Raji (cell line): ENCODE data around the gene TNN.

Experiments
- POLR2A ChIP-seq: IDR thresholded peaks from 2 replicates; pipeline ENCODE4 v1.6.1; 2011; ENCODE audit warnings: low read depth, low read length, control low read depth; ENCODE audit not compliant: insufficient read depth

The TNN gene

DNA sequence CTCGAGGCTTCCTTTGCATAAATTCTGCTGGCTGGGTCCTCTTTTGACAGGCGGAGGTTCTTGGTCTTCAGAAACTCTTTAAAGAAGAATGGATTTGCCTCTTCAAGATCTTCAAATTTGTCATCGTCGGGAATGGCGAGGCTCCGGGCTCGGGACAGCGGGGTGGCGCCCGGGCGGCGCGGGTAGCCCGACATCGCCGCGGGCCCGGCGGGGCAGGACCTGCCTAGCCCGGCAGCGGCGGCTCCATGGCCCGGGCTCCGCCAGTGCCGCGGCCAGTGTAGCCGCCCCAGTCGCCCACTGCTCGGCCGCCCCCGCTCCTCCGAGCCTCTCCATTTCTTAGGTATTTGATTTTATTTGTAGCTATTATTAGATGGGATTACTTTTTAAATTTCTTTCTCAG is 22.1 kb upstream of the TNN start:
- TF ChIP-seq POLR2A, result no peak

DNA sequence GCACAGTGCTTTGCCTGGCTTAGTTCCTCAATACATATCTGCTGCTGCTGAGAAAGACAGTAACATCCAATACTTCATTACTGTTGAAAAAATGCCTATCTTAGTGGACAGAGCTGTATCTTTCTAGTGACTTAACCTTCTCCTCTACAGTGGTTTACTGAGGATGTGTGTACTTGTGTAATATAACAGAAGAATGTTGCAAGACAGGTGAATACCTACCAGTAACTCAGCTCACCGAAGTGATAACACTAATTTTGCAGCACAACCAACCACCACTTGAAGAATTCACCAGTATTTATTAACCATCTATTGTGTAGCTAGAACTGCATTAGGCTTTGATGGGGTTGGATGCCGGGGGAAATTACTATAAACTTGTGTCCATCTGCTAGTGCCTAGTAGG is 16.6 kb upstream of the TNN start:
- TF ChIP-seq POLR2A, result no peak

DNA sequence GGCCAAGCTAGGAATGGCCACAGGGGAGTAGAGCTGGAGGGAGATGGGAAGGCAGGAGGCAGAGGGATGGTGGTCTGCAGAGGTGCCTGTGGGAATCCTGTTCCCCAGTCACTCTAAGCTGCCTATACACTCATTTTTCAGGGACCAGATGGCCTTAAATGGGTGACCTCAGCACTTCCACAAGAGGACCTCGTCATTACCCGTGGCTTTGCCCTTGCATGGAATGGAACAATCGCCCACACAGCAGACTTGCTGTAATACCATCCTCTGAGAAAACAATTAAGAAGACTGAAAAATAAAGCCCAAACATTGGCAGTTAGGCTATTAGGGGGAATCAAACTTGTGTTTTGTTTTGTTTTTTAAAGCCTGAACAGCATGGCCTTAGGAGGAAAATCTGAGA is 12.9 kb upstream of the TNN start:
- no peak for TF ChIP-seq POLR2A

DNA sequence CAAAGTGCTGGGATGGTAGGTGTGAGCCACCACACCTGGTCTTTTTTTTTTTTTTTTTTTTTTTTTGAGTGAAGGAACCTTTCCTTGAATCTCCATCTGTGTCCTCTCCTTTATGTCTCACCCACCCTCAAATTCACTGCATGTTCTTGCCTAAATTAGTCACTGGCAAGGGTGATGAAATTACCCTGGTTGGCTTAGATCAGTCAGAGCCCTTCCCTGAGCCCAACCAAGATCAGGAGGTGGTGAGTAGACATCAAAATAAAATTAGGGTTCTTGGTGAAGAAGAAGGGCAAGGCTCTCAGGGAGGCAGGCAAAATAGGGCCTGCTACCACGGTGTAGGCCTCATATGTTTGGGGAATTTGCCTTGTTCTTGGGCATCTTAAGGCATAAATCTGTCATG is 5.3 kb upstream of the TNN start:
- no peak for TF ChIP-seq POLR2A

DNA sequence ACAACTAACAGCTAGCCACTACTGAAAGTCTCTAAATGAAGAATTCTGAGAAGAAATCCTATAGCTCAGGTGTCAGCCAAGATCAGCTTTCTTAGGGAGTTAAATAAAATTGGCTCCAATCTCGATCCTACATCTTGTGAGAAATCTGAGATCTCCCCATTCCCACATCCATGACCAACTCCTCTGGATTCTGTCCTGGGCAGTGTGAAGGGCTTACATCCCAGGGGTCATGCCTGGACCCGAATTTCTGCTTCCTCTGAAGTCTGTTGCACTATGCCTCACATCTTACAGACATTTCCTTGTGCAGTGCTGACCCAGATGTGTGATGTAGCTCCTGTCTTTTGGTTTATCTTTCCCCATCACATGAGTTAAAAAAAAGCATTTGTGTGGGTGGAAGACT is 4.8 kb upstream of the TNN start:
- no peak for TF ChIP-seq POLR2A

DNA sequence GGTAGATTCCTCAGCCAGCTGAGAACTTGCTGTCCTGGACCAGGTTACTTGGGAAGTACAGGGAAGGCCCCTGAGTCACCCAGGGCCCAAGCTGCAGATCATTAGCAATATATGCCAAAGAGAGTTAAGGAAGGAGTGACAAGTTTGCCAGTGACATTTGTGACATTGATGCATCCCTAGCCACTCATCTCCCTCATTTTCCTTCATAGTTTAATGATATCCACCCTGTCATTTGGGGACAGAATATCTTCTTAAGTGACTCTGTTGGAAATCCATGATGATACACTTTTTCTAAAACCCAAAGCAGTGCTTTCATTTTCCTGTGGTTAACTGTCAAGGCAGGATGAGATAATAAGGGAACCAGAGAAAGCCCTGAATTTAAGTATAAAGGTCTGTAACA is 3.2 kb downstream of the TNN start:
- TF ChIP-seq POLR2A, result no peak

DNA sequence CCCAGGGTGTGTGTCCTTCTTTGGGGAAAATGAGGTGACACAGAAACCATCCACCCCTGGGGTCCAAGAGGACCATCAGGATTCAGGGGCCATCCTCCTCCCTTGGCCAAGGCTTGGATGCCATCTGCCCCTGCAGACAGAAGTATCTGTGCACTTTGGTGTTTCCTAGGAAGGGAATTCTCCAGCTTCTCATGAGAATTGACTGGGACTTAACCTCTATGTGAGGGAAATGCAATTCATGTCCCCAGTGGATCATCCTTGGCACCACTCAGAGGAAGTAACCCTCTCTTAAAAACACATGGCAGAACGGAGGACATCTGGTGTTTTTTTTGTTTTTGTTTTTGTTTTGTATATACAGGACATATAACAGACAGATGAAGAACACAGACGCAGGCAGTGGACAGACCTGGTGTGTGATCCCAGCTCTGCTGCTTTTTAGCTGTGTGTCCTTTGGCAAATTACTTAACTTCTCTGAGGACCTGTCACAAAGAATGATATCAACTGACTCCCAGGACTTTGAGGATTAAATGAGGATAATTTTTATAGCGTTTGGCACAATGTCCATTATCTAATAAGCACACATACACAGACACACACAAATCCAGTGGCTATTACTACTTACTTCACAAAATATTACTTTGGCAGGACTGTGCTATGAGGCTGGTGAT is 3.8 kb downstream of the TNN start:
- TF ChIP-seq POLR2A, result no peak

DNA sequence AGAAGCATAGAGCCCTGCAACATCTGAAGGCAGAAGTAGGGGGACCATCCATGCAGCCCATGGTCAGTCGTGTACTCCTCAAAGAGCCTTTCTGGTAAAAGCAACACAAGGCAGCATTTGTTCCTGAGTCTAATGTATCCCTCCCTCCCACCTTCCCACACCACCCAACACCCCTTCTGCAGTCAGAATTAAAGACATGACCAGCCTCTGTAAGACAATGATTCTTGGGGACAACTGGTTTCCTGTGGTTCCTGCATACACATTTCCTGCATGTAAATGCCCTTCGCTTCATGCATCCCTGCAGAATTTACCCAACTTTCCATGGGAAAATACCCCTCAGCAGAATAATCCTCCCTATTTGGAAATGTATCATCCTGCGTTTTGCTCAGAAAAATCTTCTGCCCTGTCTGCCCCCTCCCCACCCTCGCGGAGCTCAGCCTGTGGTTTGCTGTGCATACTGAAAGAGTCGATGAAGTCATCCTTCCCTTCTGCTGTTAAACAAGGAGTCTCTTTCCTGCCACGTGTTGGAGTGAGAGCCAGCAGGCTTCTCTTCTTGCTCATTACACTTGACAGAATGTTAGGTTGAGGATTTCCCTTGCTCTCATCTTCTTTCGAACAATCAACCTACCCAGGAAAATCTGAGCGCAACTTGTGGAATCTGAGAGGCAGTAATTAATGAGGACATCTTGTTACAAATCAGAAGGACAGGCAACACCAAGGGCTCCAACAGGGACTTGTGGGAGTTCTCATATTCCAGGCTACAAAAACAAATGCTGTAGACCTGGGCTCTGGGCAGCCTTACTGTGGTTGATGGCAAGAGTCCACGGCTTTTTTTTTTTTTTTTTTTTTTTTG is 4.7 kb downstream of the TNN start:
- no peak for TF ChIP-seq POLR2A

DNA sequence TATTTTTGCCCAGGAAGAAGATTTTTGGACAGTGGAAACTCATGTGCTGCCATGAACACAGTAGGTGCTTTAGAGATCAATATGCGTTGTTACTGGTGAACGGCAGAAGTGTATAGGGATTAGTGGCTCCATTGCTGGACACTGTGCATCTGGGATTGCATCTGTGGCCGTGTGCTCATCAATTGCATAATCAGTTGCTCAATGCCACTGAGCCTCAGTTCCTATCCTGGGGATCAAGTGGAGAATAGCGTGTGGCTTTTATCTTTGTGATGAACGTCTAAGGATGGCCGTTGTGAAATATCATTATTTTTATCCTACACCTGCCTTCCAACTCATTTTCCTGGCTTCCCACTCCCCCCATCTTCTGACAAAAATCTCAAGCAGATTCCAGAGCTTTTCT is 5.4 kb downstream of the TNN start:
- TF ChIP-seq POLR2A, result no peak

DNA sequence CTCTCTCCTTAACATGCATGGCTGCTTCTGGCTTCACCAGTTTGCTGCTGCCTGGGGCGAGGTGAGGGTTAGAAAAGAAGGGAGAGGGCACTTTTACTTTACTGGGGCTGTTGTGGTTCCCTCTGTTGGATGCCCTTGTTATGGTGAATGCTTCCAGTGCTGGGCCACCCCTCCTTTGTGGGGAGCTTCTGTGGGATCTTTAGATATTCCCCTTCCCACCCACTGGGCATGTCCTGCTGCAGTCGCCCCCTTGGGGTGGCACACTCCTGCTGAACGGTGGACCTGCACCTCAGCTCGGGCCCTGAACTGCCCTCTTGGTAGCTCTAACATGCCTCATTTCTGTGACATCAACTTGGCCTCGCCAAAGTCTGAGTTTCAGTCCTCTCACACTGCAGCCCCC is 6.0 kb downstream of the TNN start:
- TF ChIP-seq POLR2A, result no peak

DNA sequence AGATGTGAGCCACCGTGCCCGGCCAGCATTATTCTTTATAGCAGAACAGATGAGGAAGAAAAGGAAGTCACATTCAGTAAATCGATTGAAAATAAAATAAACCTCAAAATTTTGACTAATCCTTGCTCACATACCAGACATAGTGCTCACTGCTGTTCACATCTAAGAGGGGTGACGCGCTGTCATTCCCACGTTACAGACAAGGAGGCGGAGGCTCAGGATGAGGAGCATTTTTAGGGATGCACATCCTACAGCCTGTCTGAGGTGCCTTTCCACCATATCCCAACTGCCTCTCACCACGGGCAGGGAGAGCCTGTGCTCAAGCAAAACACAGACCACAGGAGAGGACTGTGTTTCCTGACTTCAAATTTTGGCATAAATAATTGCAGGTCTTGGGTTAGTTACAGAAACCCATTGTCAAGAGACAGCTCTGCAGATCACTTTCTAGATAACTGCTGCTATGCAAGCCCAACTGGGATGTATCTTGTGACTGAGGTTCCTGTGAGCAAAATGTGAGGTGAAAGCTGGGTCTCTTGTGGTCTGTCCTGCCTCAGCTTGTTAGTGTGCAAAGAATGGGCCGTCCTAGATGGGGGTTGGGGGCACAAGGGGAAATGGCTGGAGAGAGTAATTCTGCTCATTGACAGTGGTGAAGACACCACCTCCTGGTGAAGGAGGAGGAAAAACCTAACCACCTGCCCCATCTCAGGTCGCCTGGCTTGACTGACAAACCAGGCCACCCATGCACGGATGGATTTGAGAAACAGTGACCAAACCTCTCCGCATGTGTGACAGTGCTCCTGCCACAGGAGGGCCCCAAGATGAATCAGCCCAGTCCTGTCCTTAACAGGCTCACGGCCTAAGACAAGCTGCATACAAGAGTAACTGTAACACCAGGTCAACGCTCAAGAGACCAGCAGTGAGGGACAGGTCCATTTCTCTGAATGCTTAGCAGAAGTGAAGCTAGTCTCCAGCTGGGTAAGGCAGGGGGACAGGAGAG is 8.2 kb downstream of the TNN start:
- no peak for TF ChIP-seq POLR2A

DNA sequence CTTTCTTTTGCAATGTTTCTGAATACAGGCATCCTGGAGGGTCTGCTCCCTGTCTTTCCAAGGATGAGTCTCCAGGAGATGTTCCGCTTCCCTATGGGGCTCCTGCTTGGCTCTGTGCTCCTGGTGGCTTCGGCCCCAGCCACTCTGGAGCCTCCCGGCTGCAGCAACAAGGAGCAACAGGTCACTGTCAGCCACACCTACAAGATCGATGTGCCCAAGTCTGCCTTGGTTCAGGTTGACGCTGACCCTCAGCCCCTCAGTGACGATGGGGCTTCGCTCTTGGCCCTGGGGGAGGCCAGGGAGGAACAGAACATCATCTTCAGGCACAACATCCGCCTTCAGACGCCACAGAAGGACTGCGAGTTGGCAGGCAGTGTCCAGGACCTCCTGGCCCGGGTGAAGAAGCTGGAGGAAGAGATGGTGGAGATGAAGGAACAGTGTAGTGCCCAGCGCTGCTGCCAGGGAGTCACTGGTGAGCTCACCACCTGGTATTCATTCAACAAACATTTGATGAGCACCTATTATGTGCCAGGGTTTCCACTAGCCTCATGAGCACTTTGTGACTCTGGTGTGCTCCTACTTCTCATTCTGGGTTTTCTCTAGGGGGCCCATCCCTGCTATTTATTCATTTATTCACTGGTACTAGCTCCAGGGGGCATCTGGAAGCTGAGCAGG is 9.9 kb downstream of the TNN start:
- no peak for TF ChIP-seq POLR2A

DNA sequence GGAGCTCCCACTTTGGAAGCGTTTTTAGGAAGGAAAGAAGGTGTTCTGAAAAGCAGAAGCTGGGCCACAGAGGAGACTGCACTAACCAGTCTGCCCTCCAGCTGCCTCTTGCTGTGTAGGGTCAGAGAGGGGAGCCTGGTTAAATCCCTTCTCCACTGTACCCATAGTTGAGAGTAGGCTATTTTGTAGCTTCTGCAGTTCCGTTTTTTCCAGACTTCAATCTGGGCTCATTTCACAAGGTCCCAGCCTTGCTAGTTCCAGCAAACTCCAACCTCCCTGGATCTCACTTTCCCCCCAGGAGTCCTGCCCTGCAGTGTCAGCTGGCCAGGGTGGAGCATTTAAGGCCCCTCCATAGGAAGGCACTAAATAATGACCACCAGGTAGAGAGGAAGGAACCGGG is 11.0 kb downstream of the TNN start:
- no peak for TF ChIP-seq POLR2A

DNA sequence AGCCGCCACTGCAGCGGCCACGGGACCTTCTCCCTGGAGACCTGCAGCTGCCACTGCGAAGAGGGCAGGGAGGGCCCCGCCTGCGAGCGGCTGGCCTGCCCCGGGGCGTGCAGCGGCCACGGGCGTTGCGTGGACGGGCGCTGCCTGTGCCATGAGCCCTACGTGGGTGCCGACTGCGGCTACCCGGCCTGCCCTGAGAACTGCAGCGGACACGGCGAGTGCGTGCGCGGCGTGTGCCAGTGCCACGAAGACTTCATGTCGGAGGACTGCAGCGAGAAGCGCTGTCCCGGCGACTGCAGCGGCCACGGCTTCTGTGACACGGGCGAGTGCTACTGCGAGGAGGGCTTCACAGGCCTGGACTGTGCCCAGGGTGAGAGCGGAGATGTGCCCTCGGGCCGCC is 11.7 kb downstream of the TNN start:
- no peak for TF ChIP-seq POLR2A

DNA sequence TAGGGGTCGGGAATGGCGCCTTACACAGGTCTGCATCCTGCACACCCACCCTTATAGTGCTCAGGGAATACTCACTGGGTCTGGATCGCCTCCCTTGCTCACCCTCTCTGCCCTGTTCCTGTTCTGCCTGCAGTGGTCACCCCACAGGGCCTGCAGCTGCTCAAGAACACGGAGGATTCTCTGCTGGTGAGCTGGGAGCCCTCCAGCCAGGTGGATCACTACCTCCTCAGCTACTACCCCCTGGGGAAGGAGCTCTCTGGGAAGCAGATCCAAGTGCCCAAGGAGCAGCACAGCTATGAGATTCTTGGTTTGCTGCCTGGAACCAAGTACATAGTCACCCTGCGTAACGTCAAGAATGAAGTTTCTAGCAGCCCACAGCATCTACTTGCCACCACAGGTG is 12.4 kb downstream of the TNN start:
- no peak for TF ChIP-seq POLR2A

DNA sequence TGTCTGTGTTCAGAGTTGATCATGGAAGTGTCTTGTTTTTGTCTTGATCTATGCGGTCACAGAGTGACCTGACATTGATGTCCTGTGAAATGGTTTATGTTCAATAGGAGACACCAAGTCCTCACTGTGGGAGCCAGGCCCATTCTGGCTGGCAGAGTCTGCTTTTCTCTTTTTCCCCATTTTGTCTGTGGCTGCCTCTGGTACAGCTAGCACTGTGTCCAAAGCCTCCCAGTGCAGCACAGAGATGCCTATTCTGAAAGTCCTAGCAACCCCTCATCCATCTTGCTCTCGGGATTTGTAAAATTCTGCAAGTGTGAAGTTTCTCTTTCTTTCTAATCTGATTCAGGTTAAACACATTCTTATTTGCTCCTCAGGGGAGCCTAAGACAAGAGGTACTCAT is 14.3 kb downstream of the TNN start:
- TF ChIP-seq POLR2A, result no peak

DNA sequence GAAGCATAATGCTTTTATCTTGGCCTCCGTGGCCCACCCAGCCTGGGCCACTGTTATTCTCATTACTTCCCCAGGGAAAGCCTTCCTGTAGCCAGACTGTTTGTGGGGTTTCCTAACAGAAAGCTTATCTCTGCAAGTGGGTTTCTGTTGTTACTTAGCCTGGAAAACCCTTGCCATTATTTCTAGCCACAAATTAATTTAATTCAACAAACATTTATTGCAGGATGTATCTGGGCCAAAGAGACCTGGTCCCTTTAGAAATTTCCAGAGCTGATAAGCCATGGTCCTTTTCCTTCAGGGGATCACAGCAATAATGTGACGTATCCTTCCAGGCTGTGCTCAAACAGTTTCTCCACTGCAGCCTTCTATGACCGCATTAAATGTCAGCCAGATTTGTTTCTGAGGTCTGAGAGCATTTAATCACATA is 20.9 kb downstream of the TNN start:
- no peak for TF ChIP-seq POLR2A
